GM18867 (cell line): ENCODE results near the gene ADIPOR2.
"Not testable (repeated sequence)": the region's sequence is repeated elsewhere in the genome, so short reads cannot be mapped to it uniquely, and the experiment has no call there.

Source experiments
- ATAC-seq: cut with Tn5 transposase; IDR thresholded peaks from one replicate; pipeline ENCODE4 v1.9.1; 2021; ENCODE audit warnings: mild to moderate bottlenecking, moderate library complexity; ENCODE audit not compliant: unreplicated experiment

The ADIPOR2 gene

DNA sequence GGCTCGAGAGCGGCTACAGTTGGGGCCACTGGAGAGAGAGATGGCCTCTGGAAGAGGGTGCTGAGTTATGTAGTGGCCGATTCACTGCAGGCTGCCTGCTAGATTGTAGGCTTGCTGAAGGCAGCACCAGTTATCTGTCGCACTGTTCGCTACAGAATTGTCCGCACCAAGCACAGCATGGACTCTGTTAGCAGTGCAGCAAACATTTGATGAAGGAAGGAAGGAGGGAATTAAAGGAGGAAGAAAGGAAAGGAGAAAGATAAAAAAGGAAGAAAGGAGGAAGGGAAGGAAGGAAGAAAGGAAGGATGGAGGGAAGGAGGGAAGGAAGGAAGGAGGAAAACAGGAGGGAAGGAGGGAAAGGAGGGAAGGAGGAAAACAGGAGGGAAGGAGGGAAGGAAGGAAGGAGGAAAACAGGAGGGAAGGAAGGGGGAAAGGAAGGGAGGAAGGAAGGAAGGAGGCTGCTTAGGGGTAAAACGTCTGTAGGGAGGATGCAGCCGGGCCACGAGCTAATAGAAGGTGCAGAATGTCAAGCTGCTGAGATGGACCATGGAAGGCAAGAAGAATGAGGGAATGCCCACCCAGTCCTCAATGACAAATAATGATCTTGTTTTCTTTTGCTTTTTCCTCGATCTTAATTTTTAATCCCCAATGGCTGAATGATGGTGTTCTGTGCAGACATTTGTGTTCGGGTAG is 27.3 kb upstream of the ADIPOR2 start:
- ATAC-seq, result no peak

DNA sequence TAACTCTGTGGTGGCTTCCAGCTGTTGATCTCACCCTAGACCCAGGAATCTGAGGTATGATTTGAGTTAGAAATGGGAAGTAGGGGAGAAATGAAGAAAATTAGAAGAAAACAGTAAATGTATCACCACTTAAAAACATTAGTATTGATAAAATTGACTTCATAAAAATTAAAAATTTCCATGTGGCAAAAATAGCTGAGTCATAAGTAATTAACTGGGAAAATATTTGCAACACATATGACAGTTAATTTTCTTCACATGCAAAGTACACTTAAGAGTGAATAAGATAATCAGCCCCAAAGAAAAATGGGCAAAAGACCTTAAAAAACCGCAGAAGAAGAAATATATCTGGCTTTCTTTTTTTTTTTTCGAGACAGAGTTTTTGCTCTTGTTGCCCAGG is 25.5 kb upstream of the ADIPOR2 start:
- no peak for ATAC-seq

DNA sequence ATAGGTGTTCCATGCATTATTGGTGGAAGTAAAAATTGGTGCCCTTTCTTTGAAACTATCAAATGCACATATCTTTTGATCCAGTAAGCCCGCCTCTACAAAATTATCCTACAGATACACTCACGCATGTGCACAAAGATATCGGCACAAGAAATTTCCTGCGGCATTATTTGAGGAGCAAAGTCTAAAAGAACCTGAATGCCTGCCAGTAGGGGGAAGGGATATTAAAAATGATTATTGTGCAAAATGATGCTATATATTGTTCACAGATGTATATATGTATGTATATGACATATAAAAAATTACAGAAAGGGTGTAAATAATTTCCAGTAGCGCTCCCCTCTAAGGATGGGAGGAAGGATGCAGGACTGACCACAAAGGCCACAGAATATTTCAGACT is 24.7 kb upstream of the ADIPOR2 start:
- no peak for ATAC-seq

DNA sequence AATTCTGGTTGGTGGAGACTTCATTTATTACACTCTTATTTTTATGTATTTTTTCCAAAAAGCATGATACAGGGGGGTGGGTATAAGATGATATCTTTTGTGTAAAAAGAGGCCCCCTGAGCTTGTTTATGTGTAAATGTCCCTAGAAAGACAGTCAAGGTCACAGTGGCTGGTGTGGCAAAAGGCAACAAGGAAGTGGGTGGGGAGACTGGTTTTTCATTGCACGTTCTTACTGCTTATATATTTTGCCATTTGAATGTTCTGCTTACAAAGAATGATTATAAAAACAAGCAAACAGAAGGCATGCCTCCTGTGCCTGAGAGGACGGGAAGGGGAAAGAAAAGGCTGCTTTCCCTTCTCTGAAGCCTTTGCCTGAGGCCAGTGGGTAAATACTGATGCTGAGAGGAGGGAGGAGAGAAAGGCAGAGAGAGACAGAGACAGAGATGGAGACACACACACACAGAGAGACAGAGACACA is 24.1 kb upstream of the ADIPOR2 start:
- no peak for ATAC-seq

DNA sequence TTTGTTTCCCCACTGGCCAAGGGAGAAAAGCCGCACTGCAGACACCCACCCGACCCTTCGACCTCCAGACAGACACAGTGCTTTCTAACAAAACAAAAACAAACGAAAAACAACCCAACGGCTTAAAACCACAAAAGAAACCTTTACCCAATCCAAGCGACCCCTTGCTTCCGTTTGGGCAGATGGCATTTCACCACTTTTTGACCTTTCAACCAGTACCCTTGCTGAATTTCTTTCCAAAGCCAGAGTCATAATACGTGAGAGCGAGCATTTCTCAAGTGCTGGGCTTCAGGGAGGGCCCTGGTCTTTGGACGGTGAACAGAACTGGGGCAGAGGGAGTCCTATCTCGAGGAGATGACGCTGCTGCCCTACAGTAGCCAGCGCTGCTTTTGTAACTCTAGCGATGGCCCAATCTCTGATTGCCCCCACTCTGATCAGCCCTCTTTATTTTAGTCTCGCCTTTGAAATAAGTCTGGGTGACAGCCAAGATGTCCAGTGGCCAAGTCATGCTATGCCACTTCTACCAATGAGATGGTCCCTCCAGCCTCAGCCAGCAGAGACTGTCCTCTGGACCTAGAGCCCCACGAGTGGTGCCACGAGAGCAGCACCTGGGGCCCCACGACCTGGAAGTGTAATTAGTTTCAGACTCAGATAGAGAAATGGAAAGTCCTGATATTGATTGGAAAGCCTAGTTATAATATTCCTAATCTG is 21.9 kb upstream of the ADIPOR2 start:
- no peak for ATAC-seq

DNA sequence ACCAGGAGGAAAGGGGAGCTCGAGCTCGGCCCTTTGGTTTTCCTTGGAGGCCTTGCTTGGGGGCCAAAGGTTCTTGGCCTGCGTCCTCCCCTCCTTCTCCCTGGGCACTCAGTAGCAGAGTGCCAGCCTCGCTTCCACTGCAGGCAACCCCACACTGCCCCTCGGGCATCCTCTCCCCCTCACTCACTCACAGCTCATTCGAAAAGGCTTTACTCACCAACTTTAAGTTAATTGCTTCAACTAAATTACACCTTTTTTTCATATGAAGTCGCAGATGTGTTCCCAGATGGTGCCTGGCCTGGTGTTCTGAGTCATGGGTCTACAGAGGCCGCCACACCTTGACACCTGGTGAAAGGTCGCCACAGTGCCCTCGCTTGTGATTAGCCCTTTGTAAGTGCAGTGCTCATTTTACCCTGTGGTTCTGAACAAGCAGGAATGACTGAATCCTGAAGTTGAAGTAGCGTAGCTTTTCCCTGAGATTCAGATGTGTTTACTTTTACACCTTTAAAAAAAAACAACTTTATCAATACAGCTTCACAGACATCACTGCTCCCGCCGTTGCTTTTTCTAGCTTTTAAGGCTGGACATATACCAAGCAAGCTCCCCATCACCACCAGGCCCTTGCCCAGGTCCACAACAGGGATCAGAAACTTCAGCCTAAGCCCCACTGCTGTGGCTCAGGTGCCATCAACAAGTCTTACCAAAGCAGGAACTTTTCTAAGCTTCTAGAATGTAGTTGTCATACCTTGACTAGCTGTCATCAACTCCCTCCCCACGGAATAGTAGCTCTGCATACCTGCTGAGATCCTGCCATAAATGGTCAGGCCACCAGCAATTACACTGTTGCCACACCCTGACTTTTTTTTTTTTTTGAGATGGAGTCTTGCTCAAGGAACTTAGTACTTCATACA is 20.3 kb upstream of the ADIPOR2 start:
- ATAC-seq, result no peak

DNA sequence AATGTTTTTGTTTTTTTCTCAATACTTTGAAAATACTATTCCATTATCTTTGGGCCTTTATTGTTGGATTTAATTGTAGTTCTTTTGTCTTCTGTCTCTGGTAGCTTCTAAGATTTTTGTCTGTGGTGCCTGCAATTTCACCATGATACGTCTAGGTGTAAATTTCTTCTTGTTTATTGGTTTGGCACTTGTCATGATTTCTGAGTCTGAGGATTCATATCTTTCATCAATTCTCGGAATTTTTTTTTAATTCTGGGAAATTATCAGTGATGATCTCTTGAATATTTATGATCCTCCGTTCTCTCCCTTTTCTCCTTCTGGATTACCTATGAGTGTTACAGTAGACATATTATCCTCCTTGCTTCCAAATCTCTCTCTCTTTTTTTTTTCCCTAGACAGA is 14.8 kb upstream of the ADIPOR2 start:
- no peak for ATAC-seq

DNA sequence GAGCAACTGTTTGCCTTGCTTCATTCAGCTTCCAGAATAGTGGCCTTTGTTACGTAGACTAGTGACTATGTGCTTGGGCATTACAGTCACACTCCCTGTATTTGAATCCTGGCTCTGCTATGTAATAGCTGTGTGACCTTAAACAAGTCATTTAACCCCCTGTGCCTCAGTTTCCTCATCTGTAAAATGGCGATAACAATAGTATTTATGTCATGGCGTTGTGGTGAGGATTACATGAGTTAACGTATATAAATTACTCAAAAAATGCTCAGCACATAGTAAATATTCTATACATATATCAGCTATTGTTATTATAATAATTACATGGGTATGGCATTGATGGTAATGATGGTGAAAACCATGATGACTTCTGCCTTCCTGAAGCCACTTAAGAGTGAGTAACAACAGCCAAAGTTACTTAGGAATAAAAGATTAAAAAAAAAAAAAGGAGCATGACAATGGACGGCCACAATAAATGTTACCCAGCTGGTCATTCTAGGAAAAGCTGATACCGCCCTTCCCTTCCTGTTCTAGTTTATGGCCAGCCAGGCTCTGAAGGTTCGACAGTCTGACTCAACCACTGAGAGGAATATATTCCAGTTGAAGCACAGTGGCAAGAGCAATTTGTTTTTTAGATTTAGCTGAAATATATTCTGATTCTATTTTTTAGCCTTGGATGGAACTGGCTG is 9.9 kb upstream of the ADIPOR2 start:
- no peak for ATAC-seq

DNA sequence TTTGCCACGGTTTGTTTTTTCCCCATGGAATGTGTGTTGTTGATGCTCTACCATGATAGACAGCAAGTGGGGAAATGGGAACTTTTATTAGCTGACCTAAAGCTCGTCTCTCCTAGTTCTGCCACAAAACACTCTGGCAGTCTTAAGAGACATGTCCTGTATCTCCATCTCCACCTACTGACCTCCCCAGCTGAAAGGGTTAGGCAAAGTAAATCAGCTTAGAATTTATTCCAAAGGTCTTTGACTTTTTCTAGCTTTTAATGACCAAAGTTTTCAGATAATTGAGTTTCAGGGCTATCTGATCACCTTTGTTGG is 9.4 kb upstream of the ADIPOR2 start:
- ATAC-seq, result no peak

DNA sequence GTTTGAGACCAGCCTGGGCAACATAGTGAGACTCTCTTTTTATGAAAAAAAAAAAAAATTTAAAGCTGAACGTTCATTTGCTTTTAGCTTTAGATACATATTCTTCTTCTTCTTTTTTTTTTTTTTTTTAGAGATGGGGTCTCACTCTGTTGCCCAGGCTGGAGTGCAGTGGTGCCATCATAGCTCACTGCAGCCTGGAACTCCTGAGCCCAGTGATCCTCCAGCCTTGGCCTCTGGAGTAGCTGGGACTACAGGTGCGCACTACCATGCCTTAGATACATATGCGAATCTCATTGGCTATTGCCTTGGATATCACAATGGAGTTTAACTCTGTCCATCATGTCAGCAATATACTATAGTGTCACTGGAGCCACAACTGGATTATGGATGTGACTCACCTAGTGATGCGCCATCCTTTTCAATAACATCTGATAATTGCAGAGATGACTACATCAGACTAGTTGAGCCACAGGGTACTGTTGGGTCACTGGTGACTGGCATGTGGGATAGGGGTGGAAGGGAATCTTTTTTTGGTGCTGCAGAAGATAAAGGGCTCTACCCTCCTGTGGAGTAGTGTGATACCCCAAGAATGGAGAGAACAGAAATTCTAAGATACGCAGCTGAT is 2.7 kb upstream of the ADIPOR2 start:
- no peak for ATAC-seq

DNA sequence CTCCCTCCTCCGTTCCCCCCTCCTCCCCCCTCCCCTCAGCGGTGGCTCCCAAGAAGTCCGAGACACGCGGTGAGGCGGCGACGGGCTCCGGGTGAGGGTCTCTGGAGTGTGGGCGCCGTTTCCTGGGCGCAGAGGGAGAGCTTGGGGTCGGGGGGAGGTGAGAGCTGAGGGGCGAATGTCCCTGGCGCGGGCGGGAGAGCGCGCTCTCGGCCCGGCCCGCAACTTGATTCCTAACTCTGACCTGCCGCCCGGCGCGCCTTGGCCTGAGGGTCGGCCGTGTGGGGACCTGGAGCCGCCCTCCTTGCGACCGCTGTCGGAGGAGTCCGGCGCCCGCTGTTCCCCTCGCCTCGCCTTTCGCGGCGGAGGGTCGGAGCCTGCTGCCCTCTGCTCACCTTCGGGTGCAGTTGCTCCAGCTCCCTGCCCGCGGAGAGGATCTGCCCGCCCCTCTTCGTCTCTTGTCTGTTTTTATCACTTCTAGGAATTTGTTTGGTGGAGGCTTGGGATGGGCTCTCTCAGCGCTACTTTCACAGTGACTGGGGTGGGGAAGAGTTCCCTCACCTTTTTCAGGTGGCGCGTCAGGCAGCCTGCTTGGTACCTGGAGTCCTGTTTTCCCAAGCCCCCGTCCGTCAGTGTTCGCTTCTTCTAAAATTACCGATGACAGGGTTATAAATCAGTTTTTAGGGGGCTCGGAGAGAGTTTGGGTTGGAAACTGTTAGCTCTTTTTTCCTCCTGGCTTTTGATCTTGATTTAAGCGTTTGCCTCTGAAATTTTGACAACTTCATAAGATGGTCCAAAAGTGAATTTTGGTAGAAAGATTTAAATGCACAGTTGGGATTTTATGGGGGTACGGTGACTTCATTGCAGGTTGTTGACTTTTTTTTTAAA is 495 bp downstream of the ADIPOR2 start:
- peak; percentile 37 for ATAC-seq

DNA sequence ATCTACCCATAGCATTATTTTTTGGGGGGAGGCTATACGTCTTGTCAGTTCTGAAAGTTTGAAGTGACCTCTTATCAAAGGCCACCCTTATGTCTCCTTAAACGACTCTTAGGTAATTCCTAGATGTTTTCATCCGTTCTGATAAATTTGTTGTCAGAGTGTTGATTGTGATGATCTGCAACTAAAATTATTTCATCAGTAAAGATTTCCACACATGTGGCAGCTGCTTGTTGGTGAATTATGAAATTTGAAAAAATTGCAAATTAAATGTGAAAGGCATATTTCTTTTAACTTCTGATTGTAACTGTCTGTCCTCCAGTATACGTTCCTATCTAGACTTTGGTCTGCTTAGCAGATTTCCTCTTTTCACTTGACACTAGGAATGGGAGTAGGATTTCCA is 1.4 kb downstream of the ADIPOR2 start:
- ATAC-seq, result no peak

DNA sequence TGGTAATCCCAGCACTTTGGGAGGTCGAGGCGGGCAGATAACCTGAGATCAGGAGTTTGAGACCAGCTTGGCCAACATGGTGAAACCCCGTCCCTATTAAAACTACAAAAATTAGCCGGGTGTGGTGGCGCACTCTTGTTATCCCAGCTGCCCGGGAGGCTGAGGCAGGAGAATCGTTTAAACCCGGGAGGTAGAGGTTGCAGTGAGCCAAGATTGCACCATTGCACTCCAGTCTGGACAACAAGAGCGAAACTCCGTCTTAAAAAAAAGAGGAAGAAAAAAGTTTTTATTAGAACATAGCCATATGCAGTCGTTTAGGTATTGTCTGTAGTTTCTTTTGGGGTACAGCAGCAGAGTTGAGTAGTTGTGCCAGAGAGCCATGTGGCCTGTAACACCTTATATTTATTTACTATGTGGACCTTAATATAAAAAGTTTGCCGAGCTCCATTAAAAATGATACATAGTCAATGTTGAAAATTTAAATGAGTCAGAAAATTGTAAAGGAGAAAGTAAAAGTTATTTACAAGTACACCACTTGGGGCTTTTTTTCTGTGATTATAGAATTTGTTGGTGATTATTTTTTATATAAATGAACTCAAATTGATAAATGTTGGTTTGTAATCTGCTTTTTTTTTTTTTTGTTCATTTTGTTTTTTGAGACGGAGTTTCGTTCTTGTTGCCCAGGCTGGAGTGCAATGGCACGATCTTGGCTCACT is 2.2 kb downstream of the ADIPOR2 start:
- no peak for ATAC-seq

DNA sequence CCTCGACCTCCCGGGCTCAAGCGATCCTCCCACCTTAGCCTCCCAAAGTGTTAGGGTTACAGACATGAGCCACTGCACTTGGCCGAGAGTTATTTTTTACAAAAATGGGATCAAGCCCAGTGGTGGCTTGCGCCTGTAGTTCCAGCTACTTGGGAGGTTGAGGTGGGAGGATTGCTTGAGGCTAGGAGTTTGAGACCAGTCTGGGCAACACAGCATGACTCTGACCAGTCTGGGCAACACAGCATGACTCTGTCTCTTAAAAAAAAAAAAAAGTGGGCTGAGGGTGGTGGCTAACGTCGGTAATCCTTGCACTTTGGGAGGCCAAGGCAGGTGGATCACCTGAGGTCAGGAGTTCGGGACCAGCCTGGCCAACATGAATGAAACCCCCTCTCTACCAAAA is 4.2 kb downstream of the ADIPOR2 start:
- not testable (repeated sequence) for ATAC-seq

DNA sequence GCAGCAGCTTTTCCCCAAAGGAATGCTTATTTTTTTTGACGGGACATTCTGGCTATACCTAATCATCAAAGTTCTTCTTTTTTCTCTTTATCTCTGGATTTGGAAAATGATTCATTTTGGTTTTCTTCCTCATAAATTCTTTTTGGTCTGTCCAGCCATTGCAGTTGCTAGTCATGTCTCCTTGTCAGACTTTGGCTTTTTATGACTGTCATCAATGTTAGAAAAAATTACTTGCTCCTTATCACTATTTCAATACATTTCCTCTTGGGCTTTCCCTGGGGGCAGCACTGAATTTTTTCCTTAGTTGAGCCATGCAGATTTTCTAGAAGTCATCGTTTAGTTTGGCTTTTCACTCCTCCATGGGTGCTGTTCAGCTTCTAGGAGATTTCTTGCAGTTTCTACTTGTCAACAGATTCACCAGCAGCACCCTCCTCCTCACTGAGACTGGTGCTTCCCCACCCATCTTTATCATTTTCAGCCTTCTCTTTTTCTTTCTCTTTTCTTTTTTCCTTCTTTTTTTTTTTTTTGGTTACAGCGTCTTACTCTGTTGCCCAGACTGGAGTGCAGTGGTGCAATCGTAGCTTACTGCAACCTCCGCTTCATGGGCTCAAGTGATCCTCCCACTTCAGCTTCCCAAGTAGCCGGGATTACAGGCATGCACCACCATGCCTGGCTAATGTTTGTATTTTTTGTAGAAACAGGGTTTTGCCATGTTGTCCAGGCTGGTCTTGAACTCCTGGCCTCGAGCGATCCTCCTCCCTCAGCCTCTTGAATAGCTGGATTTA is 5.2 kb downstream of the ADIPOR2 start:
- ATAC-seq, result no peak

DNA sequence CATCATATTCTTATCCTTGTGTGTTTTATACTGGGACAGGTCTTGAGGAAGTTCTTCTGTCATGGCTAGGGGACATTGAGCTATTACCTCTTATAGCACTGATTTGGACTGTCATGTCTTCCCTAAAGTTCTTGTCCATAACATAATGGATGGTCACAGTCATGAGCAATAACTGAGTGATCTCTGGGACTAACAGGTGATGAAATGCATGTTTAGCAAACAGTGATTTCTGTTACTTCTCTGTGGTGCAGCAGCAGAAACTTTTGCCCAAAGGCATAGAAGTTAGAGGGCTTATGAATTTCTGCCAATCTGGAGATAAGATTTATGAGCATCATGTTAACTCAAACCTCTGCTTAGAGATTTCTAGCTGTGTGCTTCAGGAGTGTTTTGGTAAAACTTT is 5.9 kb downstream of the ADIPOR2 start:
- ATAC-seq, result no peak

DNA sequence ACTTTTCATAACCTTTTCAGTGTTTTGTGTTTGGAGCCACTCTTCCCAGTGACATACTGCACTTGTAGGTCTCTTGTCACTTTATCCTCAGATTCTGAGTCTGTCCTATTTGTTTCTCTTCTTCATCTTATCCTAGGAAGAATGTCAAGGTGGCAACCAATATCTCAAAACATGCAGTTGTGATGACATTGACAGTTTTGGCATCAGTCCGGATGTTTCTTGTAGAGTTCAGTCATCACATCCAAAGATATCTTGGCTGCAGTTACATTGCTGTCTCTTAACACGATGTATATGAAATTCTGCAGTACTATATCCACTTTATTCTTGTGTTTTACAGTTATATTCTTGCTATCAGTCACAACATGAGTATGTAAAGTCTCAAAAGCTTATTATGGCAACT is 6.4 kb downstream of the ADIPOR2 start:
- ATAC-seq, result no peak

DNA sequence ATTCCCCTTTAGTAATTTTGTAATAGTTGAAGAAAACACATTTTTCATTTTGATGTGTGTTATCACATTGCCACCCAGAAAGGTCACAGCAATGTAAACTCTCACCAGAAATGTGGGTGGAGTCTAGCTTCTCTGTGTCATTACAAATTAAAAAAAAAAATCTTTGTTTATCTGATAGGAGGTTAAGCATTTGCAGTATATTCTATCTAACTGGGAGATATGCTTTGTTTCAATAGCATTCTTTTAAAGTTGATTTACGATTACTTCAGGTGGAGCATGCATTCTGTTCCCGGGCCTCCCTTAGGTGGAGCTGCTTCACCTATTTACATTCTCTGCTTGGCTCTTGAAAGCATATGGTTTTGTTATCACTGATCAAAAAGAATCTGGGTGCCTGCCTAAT is 7.8 kb downstream of the ADIPOR2 start:
- no peak for ATAC-seq
